Loucy (cell line): ENCODE results near the gene AP1M2.

Experiments
- H2AFZ ChIP-seq: fragments of 200-600 bp; sonication (generic); 2 replicates; pipeline ENCODE4 v1.6.0; 2016; ENCODE audit warnings: antibody characterized with exemption, mild to moderate bottlenecking, low read length, moderate library complexity
- H3F3A ChIP-seq: fragments of 200-600 bp; 2 replicates; pipeline ENCODE4 v1.6.0; 2016; ENCODE audit warnings: antibody characterized with exemption, low read depth, mild to moderate bottlenecking
- H3K27me3 ChIP-seq: fragments of 200-600 bp; sonication (generic); 2 replicates; pipeline ENCODE4 v1.6.1; 2014; ENCODE audit warnings: low read length, mild to moderate bottlenecking; ENCODE audit not compliant: insufficient read depth, poor library complexity, severe bottlenecking
- H3K36me3 ChIP-seq: fragments of 200-600 bp; sonication (generic); 2 replicates; pipeline ENCODE4 v1.6.1; 2016; ENCODE audit warnings: low read length; ENCODE audit not compliant: insufficient read depth
- H3K4me1 ChIP-seq: fragments of 200-600 bp; sonication (generic); 2 replicates; pipeline ENCODE4 v1.5.1; 2014; ENCODE audit warnings: low read length, mild to moderate bottlenecking; ENCODE audit not compliant: insufficient read depth, poor library complexity, severe bottlenecking
- H3K4me2 ChIP-seq: fragments of 200-600 bp; sonication (generic); 2 replicates; pipeline ENCODE4 v1.6.0; 2014; ENCODE audit warnings: antibody characterized with exemption, low read length, low read depth, mild to moderate bottlenecking; ENCODE audit not compliant: poor library complexity, severe bottlenecking
- H3K4me3 ChIP-seq: fragments of 200-600 bp; sonication (generic); 2 replicates; pipeline ENCODE4 v1.5.1; 2014; ENCODE audit warnings: low read length, mild to moderate bottlenecking, mixed read lengths; ENCODE audit not compliant: poor library complexity, severe bottlenecking
- H3K79me2 ChIP-seq: fragments of 200-600 bp; sonication (generic); 2 replicates; pipeline ENCODE4 v1.6.1; 2014; ENCODE audit warnings: low read length; ENCODE audit not compliant: insufficient read depth
- H3K9ac ChIP-seq: fragments of 200-600 bp; sonication (generic); 2 replicates; pipeline ENCODE4 v1.6.0; 2014; ENCODE audit warnings: mild to moderate bottlenecking, low read depth, low read length, moderate library complexity; ENCODE audit not compliant: poor library complexity, severe bottlenecking
- H3K9me2 ChIP-seq: fragments of 200-600 bp; sonication (generic); replicated peaks from 2 replicates; pipeline ENCODE4 v1.6.1; 2016; ENCODE audit warnings: low read depth, low read length, mixed read lengths
- H3K9me3 ChIP-seq: fragments of 200-600 bp; sonication (generic); 2 replicates; pipeline ENCODE4 v1.6.1; 2014; ENCODE audit warnings: mild to moderate bottlenecking, antibody characterized with exemption, low read length, low read depth; ENCODE audit not compliant: insufficient read depth
- H4K20me1 ChIP-seq: fragments of 200-600 bp; sonication (generic); 2 replicates; pipeline ENCODE4 v1.6.0; 2014; ENCODE audit warnings: antibody characterized with exemption, low read length, mild to moderate bottlenecking; ENCODE audit not compliant: insufficient read depth, poor library complexity, severe bottlenecking
- CTCF ChIP-seq: fragments of 200-600 bp; sonication (generic); conservative IDR thresholded peaks from 2 replicates; pipeline ENCODE4 v1.5.1; 2014; ENCODE audit warnings: mild to moderate bottlenecking, antibody characterized with exemption, low read length
- EZH2phosphoT487 ChIP-seq: fragments of 200-600 bp; IDR thresholded peaks from 2 replicates; pipeline ENCODE4 v1.6.1; 2018; ENCODE audit warnings: antibody characterized with exemption, mild to moderate bottlenecking, moderate library complexity, borderline replicate concordance

AP1M2 gene

GRCh38 chr19:10523135-10523636 is 63.9 kb downstream of the AP1M2 start:
- no peaks in the 10 kb centered on the region for H3F3A ChIP-seq
- no peak for TF ChIP-seq EZH2phosphoT487
- TF ChIP-seq CTCF, result no peak
- no peaks in the 10 kb centered on the region for H4K20me1 ChIP-seq
- H3K4me2 ChIP-seq, result no peak overlapping the region
- no peak overlapping the region for H2AFZ ChIP-seq
- H3K4me3 ChIP-seq, result no peak overlapping the region
- no peaks in the 10 kb centered on the region for H3K9me2 ChIP-seq
- no peaks in the 10 kb centered on the region for H3K4me1 ChIP-seq
- H3K27me3 ChIP-seq, result no peaks in the 10 kb centered on the region
- H3K36me3 ChIP-seq, result no peaks in the 10 kb centered on the region
- no peak overlapping the region for H3K9ac ChIP-seq
- no peaks in the 10 kb centered on the region for H3K79me2 ChIP-seq
- no peaks in the 10 kb centered on the region for H3K9me3 ChIP-seq
